D721Med (cell line): ENCODE data around the gene NUP210.

Source experiments
- DNase-seq: peaks from one replicate; pipeline ENCODE4 v3.0.0; 2011; ENCODE audit warnings: low spot score; ENCODE audit not compliant: insufficient read length
- FAIRE-seq: peaks from 2 replicates; lab custom pipeline; 2011; peaks lifted over from hg19 to GRCh38; lab: Jason Lieb, UNC
- CTCF ChIP-seq: IDR thresholded peaks from 2 replicates; pipeline ENCODE4 v1.5.1; 2012; ENCODE audit warnings: mild to moderate bottlenecking, control low read depth; ENCODE audit not compliant: insufficient read depth; ENCODE audit errors: missing control alignments

The NUP210 gene

DNA sequence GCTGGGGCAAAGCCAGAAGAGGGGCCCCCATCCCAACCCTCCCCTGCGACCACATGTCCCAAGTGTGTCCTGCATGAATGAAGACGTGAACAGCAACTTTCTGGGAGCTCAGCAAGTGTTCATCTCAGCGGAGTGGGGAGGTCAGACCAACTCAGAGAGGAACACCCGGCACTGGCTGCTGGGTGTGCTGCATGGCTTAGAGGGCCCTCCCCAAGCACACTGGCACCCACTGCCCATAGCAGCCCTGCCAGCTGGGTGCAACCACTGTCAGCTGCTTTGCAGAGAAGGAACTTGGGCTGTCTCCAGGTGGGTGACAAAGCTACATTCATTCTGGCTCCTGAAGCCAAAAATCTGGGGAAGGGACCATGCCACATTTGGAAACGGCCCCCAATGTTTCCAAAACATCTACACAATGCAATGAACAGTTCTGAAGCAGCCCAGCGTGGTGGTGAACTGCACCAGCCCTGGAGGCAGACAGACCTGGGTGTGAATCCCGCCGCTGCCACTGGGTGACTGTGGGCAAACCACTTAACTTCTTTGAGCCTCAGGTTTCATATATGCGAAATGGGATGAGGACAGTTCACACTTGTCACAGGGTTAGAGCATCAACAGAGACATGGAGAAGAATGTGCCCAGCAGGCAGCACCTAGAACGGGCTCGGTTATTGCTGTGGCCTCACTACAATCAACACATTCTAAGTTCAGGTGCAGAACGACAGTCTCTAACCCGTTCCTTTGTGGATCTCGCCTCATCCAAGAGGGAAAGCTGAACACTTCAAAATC, 145.4 kb downstream of the NUP210 start:
- no peak for FAIRE-seq
- no peak for DNase-seq
- no peak for TF ChIP-seq CTCF

DNA sequence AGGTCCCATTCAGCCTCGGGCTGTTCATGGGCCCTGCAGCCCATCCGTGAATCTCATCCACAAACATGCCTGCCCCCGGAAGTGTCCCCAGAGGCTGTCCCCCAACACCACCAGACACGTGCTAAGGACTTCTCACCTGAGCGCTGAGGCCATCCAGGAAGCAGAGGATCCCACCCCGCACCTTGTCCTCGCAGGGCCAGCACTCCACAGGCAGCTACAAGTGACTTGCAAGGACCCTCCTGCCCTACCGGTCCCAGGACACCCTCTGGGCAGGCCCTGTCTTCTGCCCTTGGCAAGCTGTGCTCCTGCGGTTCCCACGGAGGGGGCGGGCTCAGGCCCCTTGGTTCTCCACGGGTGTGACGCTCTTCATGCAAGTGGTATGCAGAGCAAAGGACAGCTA, 146.0 kb downstream of the NUP210 start:
- no peak for FAIRE-seq
- DNase-seq: no peak
- no peak for TF ChIP-seq CTCF

DNA sequence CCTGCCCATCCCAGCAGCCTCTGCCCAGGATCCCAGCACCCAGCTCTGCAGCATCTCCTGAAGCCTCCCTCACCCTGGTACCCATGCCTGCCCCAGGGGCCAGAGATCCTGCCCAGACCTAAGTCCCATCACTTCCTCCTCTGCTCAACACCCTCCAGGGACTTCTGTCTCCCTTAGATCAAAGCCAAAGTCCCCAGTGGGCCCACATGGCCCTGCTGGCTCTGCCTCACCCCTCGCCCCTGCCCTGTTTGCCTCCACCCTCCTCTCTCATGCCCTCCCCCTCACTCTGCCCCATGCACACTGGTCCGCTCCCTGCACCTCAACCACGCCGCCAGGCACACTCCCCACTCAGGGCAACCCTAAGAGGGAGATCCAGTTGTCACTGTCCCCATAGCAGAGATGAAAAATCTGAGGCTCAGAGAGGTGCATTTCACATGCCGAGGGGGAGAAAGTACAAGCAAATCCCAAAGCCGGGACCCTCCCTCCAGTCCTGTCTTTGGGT, 146.5 kb downstream of the NUP210 start:
- DNase-seq (no peak), FAIRE-seq (no peak)
- TF ChIP-seq CTCF: no peak

DNA sequence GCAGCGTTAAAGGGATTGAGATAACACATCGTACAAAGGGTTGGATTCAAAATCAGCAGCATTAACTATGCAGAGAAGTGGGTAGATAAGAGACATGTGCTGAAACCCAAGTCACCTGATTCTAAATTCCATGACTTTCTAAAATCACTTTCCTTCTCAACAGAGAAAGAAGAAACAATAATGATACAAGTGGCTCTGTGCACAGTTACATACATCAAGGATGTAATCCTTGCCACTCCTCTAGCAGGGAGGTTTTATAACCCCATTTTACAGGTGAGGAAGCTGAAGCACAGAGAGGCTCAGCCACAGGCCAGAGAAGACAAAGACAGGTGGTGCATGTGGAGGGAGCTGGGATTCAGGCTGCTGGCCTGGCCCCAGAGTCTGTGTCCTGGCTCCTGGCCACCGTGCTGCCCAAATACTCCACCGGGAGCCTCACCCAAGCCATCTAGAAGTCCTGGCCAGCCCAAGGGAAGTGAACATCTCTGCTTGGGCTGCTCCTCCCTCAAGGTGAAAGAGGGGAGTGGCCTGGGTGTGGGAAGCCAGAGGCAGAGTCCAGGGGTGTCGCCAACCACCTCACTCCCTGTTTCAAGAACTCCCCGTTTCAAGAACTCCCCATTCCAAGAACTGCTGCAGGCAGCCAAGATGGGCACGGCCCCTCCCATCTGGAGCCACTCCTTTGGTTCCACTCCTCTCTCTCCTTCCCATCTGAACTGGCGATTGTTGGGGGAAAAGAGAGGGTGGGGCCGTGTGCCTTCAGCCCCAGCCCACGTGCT, 147.1 kb downstream of the NUP210 start:
- DNase-seq (no peak), FAIRE-seq (no peak)
- TF ChIP-seq CTCF: no peak

DNA sequence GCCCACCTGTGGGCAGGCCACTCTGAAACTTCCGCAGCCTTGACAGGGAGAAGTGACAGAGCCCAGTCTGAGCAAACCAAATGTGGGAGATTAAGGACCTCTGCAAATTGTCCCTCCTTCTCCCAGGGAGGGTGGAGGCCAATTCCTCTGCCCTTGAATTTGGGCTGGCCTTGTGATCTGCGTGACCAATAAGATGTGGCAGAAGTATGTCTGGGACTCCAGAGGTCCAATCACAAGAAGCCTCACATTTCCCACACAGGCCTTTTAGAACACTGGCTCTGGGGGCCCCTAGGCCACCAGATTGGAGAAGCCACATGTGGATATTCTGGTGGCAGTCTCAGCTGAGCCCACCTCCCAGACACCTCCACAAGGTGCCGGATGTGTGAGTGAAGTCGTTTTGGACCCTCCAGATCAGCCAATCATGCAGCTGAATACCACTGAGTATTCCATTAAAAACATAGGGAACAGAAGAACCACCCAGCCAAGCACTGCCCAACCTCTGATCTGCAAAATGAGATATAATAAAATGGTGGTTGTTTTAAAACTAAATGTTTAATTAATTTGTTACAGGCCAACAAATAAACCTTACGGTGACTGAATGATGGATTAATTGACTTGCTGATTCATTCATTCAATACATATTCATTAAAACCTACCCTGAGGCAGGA, 150.3 kb downstream of the NUP210 start:
- TF ChIP-seq CTCF: no peak
- no peak for DNase-seq
- no peak for FAIRE-seq

- DNase-seq: no peak
- TF ChIP-seq CTCF: no peak
- FAIRE-seq: no peak
Measured at GRCh38 chr3:13268961-13269441, 151.1 kb downstream of the NUP210 start.
